Natural killer cell (primary cell): ENCODE results near the gene NEFH. TPM values are rescaled to one million over a fixed set of nuclear protein-coding genes. Genes with fewer than 3 reads are reported as not detected.
"Not testable (repeated sequence)": the region's sequence is repeated elsewhere in the genome, so short reads cannot be mapped to it uniquely, and the experiment has no call there.

Experiments
- ATAC-seq, 3 donors: fragments of 150-1000 bp in 2 of 3; fragments of 200-7000 bp in 1 of 3; cut with Tn5 transposase; 1 replicate in 1 of 3; 2 replicates in 2 of 3; pipeline ENCODE4 v1.10.0; 2021; ENCODE audit warnings: mild to moderate bottlenecking in 2 of 3, moderate library complexity in 2 of 3
- DNase-seq, 2 donors: peaks; one replicate each; pipeline versions ENCODE4 v3.0.0 to v3.0.0-alpha.2; 2013 to 2021; ENCODE audit warnings: mixed read lengths in 1 of 2
- H3K27ac ChIP-seq: one replicate; pipeline ENCODE4 v1.5.1; 2013; ENCODE audit warnings: mild to moderate bottlenecking, low read length
- H3K27me3 ChIP-seq: one replicate; pipeline ENCODE4 v1.6.1; 2013; ENCODE audit warnings: low read length; ENCODE audit not compliant: control insufficient read depth, insufficient read depth
- H3K36me3 ChIP-seq: one replicate; pipeline ENCODE4 v1.6.1; 2013; ENCODE audit warnings: low read length; ENCODE audit not compliant: control insufficient read depth, insufficient read depth
- H3K4me1 ChIP-seq: one replicate; pipeline ENCODE4 v1.6.1; 2013; ENCODE audit warnings: low read length; ENCODE audit not compliant: control insufficient read depth, insufficient read depth
- H3K4me3 ChIP-seq: one replicate; pipeline ENCODE4 v1.5.1; 2013; ENCODE audit warnings: low read length
- H3K9me3 ChIP-seq: one replicate; pipeline ENCODE4 v1.6.1; 2013; ENCODE audit warnings: low read length; ENCODE audit not compliant: control insufficient read depth, insufficient read depth
- H3K27ac Mint-ChIP-seq, 2 donors: one replicate each; pipeline ENCODE4 v1.8.0; 2022; ENCODE audit warnings: mild to moderate bottlenecking in 2 of 2, mixed read lengths in 2 of 2, moderate library complexity in 1 of 2
- H3K27me3 Mint-ChIP-seq, 2 donors: one replicate each; pipeline ENCODE4 v1.8.0; 2022; ENCODE audit warnings: low read depth in 2 of 2, mixed read lengths in 2 of 2
- H3K36me3 Mint-ChIP-seq: one replicate; pipeline ENCODE4 v1.8.0; 2022; ENCODE audit warnings: mixed read lengths
- H3K4me1 Mint-ChIP-seq, 2 donors: one replicate each; pipeline ENCODE4 v1.8.0; 2022; ENCODE audit warnings: mixed read lengths in 2 of 2
- H3K4me3 Mint-ChIP-seq: one replicate; pipeline ENCODE4 v1.8.0; 2022; ENCODE audit warnings: mild to moderate bottlenecking, moderate library complexity, mixed read lengths
- H3K9me3 Mint-ChIP-seq, 2 donors: one replicate each; pipeline ENCODE4 v1.8.0; 2022; ENCODE audit warnings: mixed read lengths in 2 of 2
- CTCF ChIP-seq: fragments of 200-600 bp; IDR thresholded peaks from one replicate; pipeline ENCODE4 v1.8.0; 2022; ENCODE audit warnings: antibody characterized with exemption
- WGBS: methylation state at CpG from one replicate; pipeline ENCODE4 v1.1.7; 2013; ENCODE audit warnings: missing lambda C conversion rate; ENCODE audit not compliant: insufficient coverage; 5-methylcytosine and 5-hydroxymethylcytosine counted together
- intact Hi-C: fragments of 100-400 bp; cut with micrococcal nuclease; formaldehyde crosslinking; loops from one replicate; pipeline ENCODE4 v1.14.2; 2022
- total RNA-seq, 4 donors: library from RNA; stranded (reverse); fragments of 120-200 nt in 1 of 4; gene quantifications; one replicate each; pipeline versions ENCODE4 v1.2.3 to v1.2.4, GENCODE V29; 2013 to 2022

Gene NEFH
- total RNA-seq, 3 donors from 2014 or later (not counting 1 experiment from before 2014, with no cell fraction given) = 0.09 to 0.48 (median 0.12) TPM

- no peaks in the 10 kb centered on the region for H3K36me3 Mint-ChIP-seq
- ATAC-seq (no peak), DNase-seq (no peak)
- Histone ChIP-seq H3K9me3 (no peaks in the 10 kb centered on the region), H3K36me3 (no peaks in the 10 kb centered on the region), H3K27me3 (no peaks in the 10 kb centered on the region), H3K4me3 (no peak overlapping the region), H3K27ac (no peak overlapping the region), H3K4me1 (no peaks in the 10 kb centered on the region)
- no peaks in the 10 kb centered on the region for H3K9me3 Mint-ChIP-seq
- 88% methylated on average over 7 of the region's 7 CpGs for WGBS
- peaks cover 9 to 33% of the 10 kb centered on the region in 2 donors for H3K27me3 Mint-ChIP-seq
- intact Hi-C loops = no loop called here
- H3K4me3 Mint-ChIP-seq = no peak overlapping the region
- H3K27ac Mint-ChIP-seq = no peak overlapping the region
- TF ChIP-seq CTCF = no peak
- no peaks in the 10 kb centered on the region for H3K4me1 Mint-ChIP-seq
These were observed 45.7 kb upstream of the NEFH start for GRCh38 chr22:29434288-29434687.

GRCh38 chr22:29435236-29436136 is 44.5 kb upstream of the NEFH start:
- H3K27me3 Mint-ChIP-seq = peaks cover 9 to 32% of the 10 kb centered on the region in 2 donors
- Histone ChIP-seq H3K27ac (no peak overlapping the region), H3K4me1 (no peaks in the 10 kb centered on the region), H3K27me3 (no peaks in the 10 kb centered on the region), H3K9me3 (no peaks in the 10 kb centered on the region), H3K36me3 (no peaks in the 10 kb centered on the region), H3K4me3 (no peak overlapping the region)
- no peak for TF ChIP-seq CTCF
- H3K9me3 Mint-ChIP-seq = no peaks in the 10 kb centered on the region
- DNase-seq (no peak), ATAC-seq (no peak)
- no peaks in the 10 kb centered on the region for H3K36me3 Mint-ChIP-seq
- WGBS = 84% methylated on average over 4 of the region's 5 CpGs
- intact Hi-C loops = no loop called here
- H3K4me3 Mint-ChIP-seq = no peak overlapping the region
- H3K4me1 Mint-ChIP-seq = no peaks in the 10 kb centered on the region
- no peak overlapping the region for H3K27ac Mint-ChIP-seq

- DNase-seq, H3K27ac Mint-ChIP-seq, intact Hi-C loops, H3K4me1 Mint-ChIP-seq, H3K9me3 ChIP-seq, ATAC-seq, H3K36me3 Mint-ChIP-seq, H3K9me3 Mint-ChIP-seq, H3K27ac ChIP-seq, H3K4me1 ChIP-seq, H3K4me3 Mint-ChIP-seq, H3K4me3 ChIP-seq, H3K36me3 ChIP-seq, H3K27me3 ChIP-seq: not testable (repeated sequence)
- H3K27me3 Mint-ChIP-seq = peaks cover 15 to 33% of the 10 kb centered on the region in 2 donors
- 93% methylated on average over 9 of the region's 10 CpGs for WGBS
These were observed 41.7 kb upstream of the NEFH start, which contains the start of gene RFPL1 for GRCh38 chr22:29438283-29438682. RFPL1 (plus strand) TSS chr22:29438583.

GRCh38 chr22:29442976-29443375 is 37.0 kb upstream of the NEFH start:
- Mint-ChIP-seq H3K4me1 (no peaks in the 10 kb centered on the region), H3K9me3 (no peaks in the 10 kb centered on the region), H3K4me3 (no peak overlapping the region), H3K36me3 (no peaks in the 10 kb centered on the region), H3K27me3 (peaks cover 12 to 14% of the 10 kb centered on the region in 2 donors), H3K27ac (no peak overlapping the region)
- no peak for ATAC-seq
- no CpG with 5 or more reads among the region's 1 CpG for WGBS
- Histone ChIP-seq H3K4me3 (no peak overlapping the region), H3K27me3 (no peaks in the 10 kb centered on the region), H3K4me1 (no peaks in the 10 kb centered on the region), H3K9me3 (no peaks in the 10 kb centered on the region), H3K36me3 (no peaks in the 10 kb centered on the region), H3K27ac (no peak overlapping the region)
- intact Hi-C loops = no loop called here
- no peak for TF ChIP-seq CTCF
- no peak for DNase-seq
